T-helper 9 cell (primary cell): ENCODE data around the gene ZNF45.
"Not testable (repeated sequence)": the region's sequence is repeated elsewhere in the genome, so short reads cannot be mapped to it uniquely, and the experiment has no call there.

ENCODE experiments used
- DNase-seq: peaks from one replicate; pipeline ENCODE4 v3.0.0-alpha.2; 2020
- total RNA-seq, 2 donors: gene quantifications; one replicate each; lab custom pipeline; 2026; lab: John Stamatoyannopoulos, UW

ZNF45 gene
- total RNA-seq = 12.3 to 53.0 reads per million in 2 donors

GRCh38 chr19:43934985-43935708, at the start of gene ZNF45:
ZNF45 (minus strand) TSS chr19:43935282; CDS start chr19:43922185, 13,097 bp downstream.
- peak; percentile 74 for DNase-seq

GRCh38 chr19:43984687-43985000, 49.6 kb upstream of the ZNF45 start:
- no peak for DNase-seq

- peak; percentile 41 for DNase-seq
Measured at GRCh38 chr19:43983912-43984686, 49.0 kb upstream of the ZNF45 start, which contains the start of gene ZNF155. ZNF155 (plus strand) TSS chr19:43984188; CDS start chr19:43988544, 4,356 bp downstream.

GRCh38 chr19:43983544-43983911, 48.4 kb upstream of the ZNF45 start:
- no peak for DNase-seq

GRCh38 chr19:43976732-43977131, 41.6 kb upstream of the ZNF45 start:
- DNase-seq = no peak

GRCh38 chr19:43966079-43966694, 31.1 kb upstream of the ZNF45 start:
- DNase-seq = no peak

GRCh38 chr19:43960411-43960810, 25.3 kb upstream of the ZNF45 start:
- DNase-seq = no peak

- no peak for DNase-seq
Measured at GRCh38 chr19:43957891-43958290, 22.8 kb upstream of the ZNF45 start.

GRCh38 chr19:43956827-43957226, 21.7 kb upstream of the ZNF45 start:
- no peak for DNase-seq

GRCh38 chr19:43950834-43951645, 16.0 kb upstream of the ZNF45 start, which contains the start of gene ZNF221:
ZNF221 (plus strand) TSS chr19:43951228; CDS start chr19:43962727, 11,499 bp downstream.
- no peak for DNase-seq

- not testable (repeated sequence) for DNase-seq
Measured at GRCh38 chr19:43949803-43950202, 14.7 kb upstream of the ZNF45 start.

GRCh38 chr19:43947412-43947811, 12.3 kb upstream of the ZNF45 start:
- not testable (repeated sequence) for DNase-seq

- DNase-seq = no peak
Measured at GRCh38 chr19:43941209-43941608, 6.1 kb upstream of the ZNF45 start.

GRCh38 chr19:43940719-43941118, 5.6 kb upstream of the ZNF45 start:
- DNase-seq = no peak

GRCh38 chr19:43939557-43940260, 4.6 kb upstream of the ZNF45 start:
- no peak for DNase-seq

GRCh38 chr19:43936188-43936587, 1.1 kb upstream of the ZNF45 start:
- DNase-seq = no peak

GRCh38 chr19:43934055-43934984, 762 bp downstream of the ZNF45 start:
- no peak for DNase-seq

GRCh38 chr19:43928820-43929219, 6.3 kb downstream of the ZNF45 start:
- no peak for DNase-seq

- DNase-seq = no peak
Measured at GRCh38 chr19:43923875-43924274, 11.2 kb downstream of the ZNF45 start.

- DNase-seq = no peak
Measured at GRCh38 chr19:43914051-43914450, 21.0 kb downstream of the ZNF45 start.

- no peak for DNase-seq
Measured at GRCh38 chr19:43913383-43913782, 21.7 kb downstream of the ZNF45 start.
